ENCODE measurements around the gene JMJD6. TPM values are rescaled to one million over a fixed set of nuclear protein-coding genes. Genes with fewer than 3 reads are reported as not detected.

Gene JMJD6
- total and polyA plus RNA-seq, 9 of the 15 experiments (the other 6 are each of a cell fraction or from before 2014, with no cell fraction given), result 2.5 to 52.3 (median 36.3) TPM

GRCh38 chr17:76697702-76698465, 28.5 kb downstream of the JMJD6 start (continued):
- TF ChIP-seq PHF8 (IDR thresholded peaks at IDR 0.05; ENCODE audit: borderline replicate concordance, low read length) (peak; percentile 21; the same call in 1 of the 2 replicates), MAFG (tag; conservative IDR thresholded peaks at IDR 0.05) (no peak), HINFP (tag; conservative IDR thresholded peaks at IDR 0.05; ENCODE audit: low read depth) (no peak), SOX6 (IDR thresholded peaks at IDR 0.05) (peak; percentile 39; the same call in 1 of the 2 replicates), NFIX (CRISPR knock-in tag; IDR thresholded peaks at IDR 0.05; ENCODE audit: low read depth) (no peak), CREM (IDR thresholded peaks at IDR 0.05; ENCODE audit: low read depth) (no peak), STAT5A (IDR thresholded peaks at IDR 0.05; ENCODE audit: borderline replicate concordance, low read length) (no peak), GABPB1 (CRISPR knock-in tag; IDR thresholded peaks at IDR 0.05) (no peak), MXD1 (CRISPR knock-in tag; IDR thresholded peaks at IDR 0.05; ENCODE audit: borderline replicate concordance, poor library complexity, severe bottlenecking) (no peak), HIVEP1 (CRISPR knock-in tag; IDR thresholded peaks at IDR 0.05) (no peak), ZFP36 (IDR thresholded peaks at IDR 0.05; ENCODE audit: low read depth, low read length, partially characterized antibody) (no peak), SIX5 (IDR thresholded peaks at IDR 0.05; ENCODE audit: borderline replicate concordance in 1 of 2, insufficient read depth in 1 of 2, low read depth in 1 of 2, low read length in 2 of 2) (no peak), ZNF133 (CRISPR knock-in tag; IDR thresholded peaks at IDR 0.05) (no peak), RFX1 (IDR thresholded peaks at IDR 0.05) (no peak), AFF4 (CRISPR knock-in tag; IDR thresholded peaks at IDR 0.05) (no peak), HNRNPH1 (optimal IDR thresholded peaks at IDR 0.05; ENCODE audit: low read depth, low read length) (no peak), SAFB2 (IDR thresholded peaks at IDR 0.05; ENCODE audit: borderline replicate concordance, low read depth, low read length, severe bottlenecking) (no peak), MTF1 (CRISPR knock-in tag; IDR thresholded peaks at IDR 0.05; ENCODE audit: borderline replicate concordance) (no peak), TSC22D4 (tag; IDR thresholded peaks at IDR 0.05) (no peak), SREBF2 (CRISPR knock-in tag; IDR thresholded peaks at IDR 0.05) (no peak), NCOA2 (IDR thresholded peaks at IDR 0.05; ENCODE audit: partially characterized antibody in 2 of 2) (no peak), NONO (IDR thresholded peaks at IDR 0.05; ENCODE audit: low read depth in 2 of 2, low read length in 1 of 2) (no peak)
